Measurements from ENCODE around the gene CHST11.
"Not testable (repeated sequence)": the region's sequence is repeated elsewhere in the genome, so short reads cannot be mapped to it uniquely, and the experiment has no call there.

The CHST11 gene

DNA sequence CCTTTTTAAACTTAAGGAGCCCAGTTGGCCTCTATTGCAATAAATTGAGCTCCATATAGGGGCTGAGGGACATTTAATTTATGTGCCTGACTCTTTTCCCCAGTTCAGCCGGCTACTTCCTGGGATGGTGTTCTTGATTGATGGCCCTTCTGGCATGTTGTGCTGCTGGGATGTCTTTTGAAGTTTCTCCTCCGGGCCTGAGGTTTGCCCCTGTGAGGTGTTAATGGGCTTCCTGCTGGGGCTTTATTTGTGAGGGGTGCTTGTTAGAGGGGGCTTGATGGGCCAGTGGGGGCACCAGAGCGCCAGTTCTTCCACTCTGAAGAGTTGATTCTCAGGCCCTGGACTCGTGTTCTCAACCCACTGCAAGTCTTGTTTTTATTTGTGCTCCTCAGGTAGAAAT, 69.6 kb downstream of the CHST11 start:
- no peak for DNase-seq (ENCODE audit: low read depth in 2 of 2)

DNA sequence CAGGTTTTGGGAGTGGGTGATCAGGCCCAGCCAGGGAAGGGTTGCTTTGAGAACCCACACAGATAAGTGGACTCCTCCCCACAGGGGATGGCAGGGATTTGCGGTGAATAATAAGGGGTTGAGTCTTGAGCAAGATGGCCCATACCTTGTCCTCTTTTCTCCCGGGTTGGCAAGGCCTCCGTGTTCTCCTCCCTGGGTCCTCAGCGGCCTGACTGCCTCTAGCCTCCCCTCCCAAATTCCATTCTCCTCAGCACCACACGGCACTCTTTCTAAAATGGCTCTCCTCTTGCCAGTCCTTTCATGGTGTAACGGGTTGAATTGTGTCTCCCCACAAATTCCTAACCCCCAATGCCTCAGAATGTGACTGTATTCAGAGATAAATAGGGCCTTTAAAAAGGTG, 70.0 kb downstream of the CHST11 start:
- no peak for DNase-seq (ENCODE audit: low read depth in 2 of 2)

- DNase-seq (ENCODE audit: low read depth in 2 of 2), result not testable (repeated sequence)
Measured at GRCh38 chr12:104527653-104528052, 70.9 kb downstream of the CHST11 start.

DNA sequence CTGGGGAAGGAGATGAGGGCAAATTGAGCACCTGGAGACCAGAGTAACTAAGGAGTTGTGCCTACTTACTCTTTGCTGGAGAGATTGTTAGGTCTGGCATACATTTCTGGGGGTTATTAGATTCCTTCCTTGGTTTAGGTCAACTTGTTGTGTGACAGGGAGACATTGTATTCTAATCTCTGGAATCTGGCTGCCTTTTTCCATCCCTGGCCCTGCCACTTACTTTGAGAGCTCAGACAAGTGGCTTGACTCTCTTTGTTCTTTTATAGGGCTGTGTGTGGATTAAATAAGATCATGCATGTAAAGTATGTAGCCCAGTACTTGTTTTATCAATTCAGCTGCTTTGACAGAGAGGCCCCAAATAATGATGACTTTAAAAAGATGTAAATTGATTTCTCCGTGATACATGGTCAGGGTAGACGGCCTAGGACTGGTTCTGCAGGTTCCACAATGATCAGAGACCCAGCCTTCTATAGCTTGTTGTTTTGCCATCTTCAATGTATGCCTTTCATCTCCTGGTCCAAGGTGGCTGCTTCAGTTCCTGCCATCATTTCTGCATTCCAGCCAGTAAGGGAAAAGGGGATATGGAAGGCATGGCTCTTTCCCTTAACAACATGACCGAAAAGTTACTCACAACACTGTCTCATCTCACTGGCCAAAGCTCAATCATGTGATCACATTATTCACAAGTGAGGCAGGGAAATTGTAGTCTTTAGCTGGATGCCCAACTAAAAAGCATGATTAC, 72.6 kb downstream of the CHST11 start:
- DNase-seq (ENCODE audit: low read depth in 2 of 2), result no peak

GRCh38 chr12:104532636-104533035, 75.9 kb downstream of the CHST11 start:
- no peak for DNase-seq (ENCODE audit: low read depth in 2 of 2)

- DNase-seq (ENCODE audit: low read depth in 2 of 2), result no peak
Measured at GRCh38 chr12:104533134-104533533, 76.4 kb downstream of the CHST11 start.

DNA sequence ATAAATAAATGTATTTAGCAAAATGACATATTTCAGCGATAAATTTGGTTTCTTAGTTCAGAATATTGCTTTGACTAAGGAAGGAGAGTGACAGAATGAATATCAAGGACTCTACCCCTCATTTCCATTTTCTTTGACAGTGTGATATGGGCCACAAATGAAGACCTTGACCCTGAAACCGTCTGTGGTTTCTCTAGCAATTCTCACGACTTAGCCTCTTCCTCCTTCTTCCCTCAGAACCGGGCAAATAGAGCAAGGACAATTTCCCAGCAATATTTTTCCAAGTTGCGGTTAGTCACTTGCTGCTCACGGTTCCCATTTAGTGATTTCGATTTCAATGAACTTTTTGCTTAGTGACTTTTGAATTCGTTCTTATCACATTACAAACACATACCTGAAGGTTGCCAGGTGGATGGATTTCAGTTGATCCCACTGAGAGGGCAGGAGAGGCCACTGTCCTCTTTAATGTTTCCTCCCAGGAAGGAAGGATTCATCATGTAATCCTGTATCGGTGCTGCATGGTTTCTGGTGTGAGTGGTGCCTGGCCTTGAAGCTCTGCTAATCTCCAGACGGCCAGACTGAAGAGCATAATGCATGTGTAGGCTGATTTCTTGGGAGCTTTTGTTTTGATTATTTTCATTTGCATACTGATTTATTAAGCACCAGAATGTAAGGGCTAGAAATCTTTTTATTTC, 77.6 kb downstream of the CHST11 start:
- DNase-seq (ENCODE audit: low read depth in 2 of 2), result no peak

- DNase-seq (ENCODE audit: low read depth in 2 of 2), result no peak
Measured at GRCh38 chr12:104534857-104535248, 78.1 kb downstream of the CHST11 start.

GRCh38 chr12:104535369-104535768, 78.6 kb downstream of the CHST11 start:
- DNase-seq (ENCODE audit: low read depth in 2 of 2), result peak; percentile 92

- DNase-seq (ENCODE audit: low read depth in 2 of 2), result no peak
Measured at GRCh38 chr12:104536841-104537240, 80.1 kb downstream of the CHST11 start.

- DNase-seq (ENCODE audit: low read depth in 2 of 2), result no peak
Measured at GRCh38 chr12:104538056-104538455, 81.3 kb downstream of the CHST11 start.

- no peak for DNase-seq (ENCODE audit: low read depth in 2 of 2)
Measured at GRCh38 chr12:104538891-104539462, 82.2 kb downstream of the CHST11 start.

GRCh38 chr12:104544836-104545235, 88.1 kb downstream of the CHST11 start:
- no peak for DNase-seq (ENCODE audit: low read depth in 2 of 2)

- DNase-seq (ENCODE audit: low read depth in 2 of 2), result no peak
Measured at GRCh38 chr12:104546575-104546974, 89.8 kb downstream of the CHST11 start.

DNA sequence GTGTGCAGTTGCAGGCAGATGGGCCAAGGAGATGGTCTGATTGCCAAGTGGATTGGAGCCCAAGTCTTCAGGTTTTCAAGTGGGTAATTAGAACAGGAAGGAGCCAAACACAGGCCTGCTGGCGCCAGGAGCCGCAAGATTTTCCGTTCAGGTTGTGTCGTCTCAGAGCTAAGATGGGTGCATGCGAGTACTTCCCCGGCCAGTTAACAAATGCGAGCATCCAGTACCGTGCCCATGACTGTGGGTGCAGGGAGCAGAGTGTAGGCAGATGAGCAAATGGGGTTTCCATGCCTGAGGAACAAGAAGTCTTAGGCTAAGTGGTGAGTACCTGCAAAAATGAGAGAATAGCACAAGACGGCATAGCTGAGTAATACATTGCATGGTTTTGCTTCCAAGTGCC, 90.5 kb downstream of the CHST11 start:
- DNase-seq (ENCODE audit: low read depth in 2 of 2), result no peak

GRCh38 chr12:104549815-104550480, 93.2 kb downstream of the CHST11 start:
- no peak for DNase-seq (ENCODE audit: low read depth in 2 of 2)

GRCh38 chr12:104551313-104551931, 94.7 kb downstream of the CHST11 start:
- no peak for DNase-seq (ENCODE audit: low read depth in 2 of 2)

DNA sequence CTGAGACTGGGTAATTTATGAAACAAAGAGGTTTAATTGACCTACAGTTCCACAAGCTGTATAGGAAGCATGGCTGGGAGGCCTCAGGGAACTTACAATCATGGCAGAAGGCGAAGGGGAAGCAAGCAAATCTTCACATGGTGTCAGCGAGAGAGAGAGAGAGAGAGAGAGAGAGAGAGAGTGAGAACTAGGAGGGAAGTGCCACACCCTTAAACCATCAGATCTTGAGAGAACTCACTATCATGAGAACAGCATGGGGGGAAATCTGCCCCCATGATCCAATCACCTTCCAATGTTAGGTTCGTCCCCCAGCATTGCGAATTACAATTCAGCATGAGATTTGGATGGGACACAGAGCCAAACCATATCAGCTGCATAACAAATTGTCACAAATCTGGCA, 96.7 kb downstream of the CHST11 start:
- no peak for DNase-seq (ENCODE audit: low read depth in 2 of 2)

DNA sequence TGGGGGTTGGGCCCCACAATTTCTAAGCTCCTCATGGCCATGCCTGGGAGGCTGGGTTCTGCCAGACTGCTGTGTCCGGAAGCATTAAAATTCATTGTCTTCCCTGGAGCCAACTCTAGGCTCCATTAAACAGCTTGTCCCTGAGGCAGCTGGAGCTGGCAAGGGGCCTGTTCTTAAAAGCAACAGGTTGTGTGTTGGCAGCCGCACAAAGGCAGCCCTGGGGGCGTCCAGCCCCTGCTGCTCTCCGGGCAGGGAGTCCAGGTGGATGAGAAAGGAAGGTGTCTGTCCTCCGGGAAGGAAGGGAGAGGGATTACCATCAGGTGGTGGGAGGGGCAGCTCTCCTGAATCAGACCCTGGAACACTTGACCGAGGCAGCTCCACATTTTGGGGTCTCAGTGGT, 98.9 kb downstream of the CHST11 start:
- DNase-seq (ENCODE audit: low read depth in 2 of 2), result no peak

DNA sequence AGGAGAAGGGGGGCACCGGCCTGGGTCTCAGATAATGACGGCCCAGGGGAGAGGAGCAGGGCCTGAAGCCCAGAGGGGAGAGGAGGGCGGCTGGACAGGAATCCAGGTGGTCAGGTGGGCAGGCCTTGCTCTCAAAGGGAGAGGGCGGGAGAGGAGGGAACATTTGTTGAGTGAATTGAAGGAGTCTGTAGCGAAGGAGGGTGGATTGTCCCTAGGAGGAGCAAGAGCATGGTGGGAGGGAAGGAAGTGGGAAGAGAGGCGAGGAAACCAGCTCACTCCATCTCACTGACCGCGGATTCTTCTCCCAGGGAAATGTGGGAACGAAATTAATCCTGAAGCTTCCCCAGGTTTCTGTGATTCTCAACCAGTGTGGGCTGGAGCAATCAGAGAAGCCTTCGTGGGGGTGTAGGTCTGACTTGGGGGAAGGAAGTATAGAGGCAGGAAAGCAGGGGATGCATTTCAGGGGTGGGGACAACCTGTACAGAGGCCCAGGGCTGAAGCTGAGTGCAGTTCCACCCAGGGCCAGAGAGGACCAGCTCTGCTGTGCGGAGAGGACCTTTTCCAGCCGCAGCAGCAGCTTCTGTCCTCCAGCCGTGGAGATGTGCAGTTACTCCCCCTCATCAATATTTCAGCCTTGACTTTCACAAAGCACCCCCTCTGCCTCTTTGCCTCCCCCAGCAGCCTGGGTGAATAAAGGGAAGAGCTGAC, 100.9 kb downstream of the CHST11 start:
- DNase-seq (ENCODE audit: low read depth in 2 of 2), result no peak

- DNase-seq (ENCODE audit: low read depth in 2 of 2), result no peak
Measured at GRCh38 chr12:104560881-104561280, 104.1 kb downstream of the CHST11 start.
